Central memory CD8-positive, alpha-beta T cell (primary cell): Measurements from ENCODE around the gene DNAH11.

ENCODE experiments used
- ATAC-seq: fragments of 150-1000 bp; cut with Tn5 transposase; replicated peaks from 2 replicates; pipeline ENCODE4 v1.10.0; 2022; ENCODE audit warnings: mild to moderate bottlenecking, moderate FRiP score, moderate number of reproducible peaks; ENCODE audit not compliant: poor library complexity, severe bottlenecking; ENCODE audit errors: extremely low read depth
- DNase-seq, 2 donors: peaks; one replicate each; pipeline ENCODE4 v3.0.0; 2021; ENCODE audit warnings: low spot score in 2 of 2
- H3K27ac Mint-ChIP-seq: one replicate; pipeline ENCODE4 v1.8.0; 2022; ENCODE audit warnings: low read depth, mild to moderate bottlenecking, moderate library complexity, mixed read lengths
- H3K27me3 Mint-ChIP-seq: one replicate; pipeline ENCODE4 v1.8.0; 2022; ENCODE audit warnings: mixed read lengths
- H3K36me3 Mint-ChIP-seq: one replicate; pipeline ENCODE4 v1.8.0; 2022; ENCODE audit warnings: mild to moderate bottlenecking, moderate library complexity, mixed read lengths; ENCODE audit not compliant: insufficient read depth
- H3K4me1 Mint-ChIP-seq: one replicate; pipeline ENCODE4 v1.8.0; 2022; ENCODE audit warnings: mixed read lengths
- H3K4me3 Mint-ChIP-seq: one replicate; pipeline ENCODE4 v1.8.0; 2022; ENCODE audit warnings: mild to moderate bottlenecking, moderate library complexity, mixed read lengths
- H3K9me3 Mint-ChIP-seq: one replicate; pipeline ENCODE4 v1.8.0; 2022; ENCODE audit warnings: mixed read lengths

Gene DNAH11

GRCh38 chr7:21747806-21748205 is 205.0 kb downstream of the DNAH11 start:
- Mint-ChIP-seq H3K27ac (no peak overlapping the region), H3K4me3 (no peak overlapping the region), H3K9me3 (no peaks in the 10 kb centered on the region), H3K4me1 (no peaks in the 10 kb centered on the region), H3K27me3 (peaks cover 19% of the 10 kb centered on the region), H3K36me3 (peaks cover 1% of the 10 kb centered on the region)
- ATAC-seq (no peak), DNase-seq (no peak)

- Mint-ChIP-seq H3K36me3 (peaks cover 1% of the 10 kb centered on the region), H3K4me3 (no peak overlapping the region), H3K27me3 (peaks cover 12% of the 10 kb centered on the region), H3K9me3 (no peaks in the 10 kb centered on the region), H3K27ac (no peak overlapping the region), H3K4me1 (no peaks in the 10 kb centered on the region)
- DNase-seq, result no peak
- no peak for ATAC-seq
Observed at GRCh38 chr7:21749378-21749777, 206.5 kb downstream of the DNAH11 start.

- Mint-ChIP-seq H3K27ac (no peak overlapping the region), H3K4me3 (no peak overlapping the region), H3K27me3 (peaks cover 40% of the 10 kb centered on the region), H3K9me3 (no peaks in the 10 kb centered on the region), H3K36me3 (peaks cover 1% of the 10 kb centered on the region), H3K4me1 (no peaks in the 10 kb centered on the region)
- DNase-seq, result no peak
- no peak for ATAC-seq
Observed at GRCh38 chr7:21753071-21753470, 210.2 kb downstream of the DNAH11 start.

- no peak overlapping the region for H3K4me3 Mint-ChIP-seq
- ATAC-seq, result no peak
- DNase-seq, result no peak
- no peak overlapping the region for H3K27ac Mint-ChIP-seq
- H3K27me3 Mint-ChIP-seq, result peaks cover 56% of the 10 kb centered on the region
- no peaks in the 10 kb centered on the region for H3K9me3 Mint-ChIP-seq
- no peaks in the 10 kb centered on the region for H3K4me1 Mint-ChIP-seq
- H3K36me3 Mint-ChIP-seq, result no peaks in the 10 kb centered on the region
Observed at GRCh38 chr7:21754963-21755362, 212.1 kb downstream of the DNAH11 start.

GRCh38 chr7:21757537-21758282 is 214.9 kb downstream of the DNAH11 start:
- Mint-ChIP-seq H3K4me3 (no peak overlapping the region), H3K4me1 (no peaks in the 10 kb centered on the region), H3K27me3 (peaks cover 58% of the 10 kb centered on the region)

GRCh38 chr7:21758286-21758685 is 215.4 kb downstream of the DNAH11 start:
- Mint-ChIP-seq H3K4me1 (no peaks in the 10 kb centered on the region), H3K27ac (no peak overlapping the region), H3K4me3 (no peak overlapping the region), H3K9me3 (no peaks in the 10 kb centered on the region), H3K27me3 (peaks cover 61% of the 10 kb centered on the region), H3K36me3 (no peaks in the 10 kb centered on the region)
- DNase-seq (no peak), ATAC-seq (no peak)

More at GRCh38 chr7:21757537-21758282, 214.9 kb downstream of the DNAH11 start:
- H3K9me3 Mint-ChIP-seq, result no peaks in the 10 kb centered on the region
- H3K27ac Mint-ChIP-seq, result no peak overlapping the region
- DNase-seq (no peak), ATAC-seq (no peak)
- no peaks in the 10 kb centered on the region for H3K36me3 Mint-ChIP-seq

GRCh38 chr7:21762469-21762868 is 219.6 kb downstream of the DNAH11 start:
- Mint-ChIP-seq H3K36me3 (no peaks in the 10 kb centered on the region), H3K4me1 (no peaks in the 10 kb centered on the region), H3K27me3 (peaks cover 37% of the 10 kb centered on the region), H3K4me3 (no peak overlapping the region), H3K27ac (no peak overlapping the region), H3K9me3 (no peaks in the 10 kb centered on the region)
- no peak for ATAC-seq
- DNase-seq, result no peak

- ATAC-seq, result no peak
- H3K27ac Mint-ChIP-seq, result no peak overlapping the region
- no peaks in the 10 kb centered on the region for H3K36me3 Mint-ChIP-seq
Observed at GRCh38 chr7:21763818-21764217, 221.0 kb downstream of the DNAH11 start.

GRCh38 chr7:21766218-21766617 is 223.4 kb downstream of the DNAH11 start:
- DNase-seq (no peak), ATAC-seq (no peak)
- Mint-ChIP-seq H3K27me3 (peaks cover 32% of the 10 kb centered on the region), H3K4me3 (no peak overlapping the region), H3K9me3 (no peaks in the 10 kb centered on the region), H3K4me1 (no peaks in the 10 kb centered on the region), H3K36me3 (no peaks in the 10 kb centered on the region), H3K27ac (no peak overlapping the region)

More at GRCh38 chr7:21763818-21764217, 221.0 kb downstream of the DNAH11 start:
- Mint-ChIP-seq H3K27me3 (peaks cover 34% of the 10 kb centered on the region), H3K9me3 (no peaks in the 10 kb centered on the region), H3K4me1 (no peaks in the 10 kb centered on the region), H3K4me3 (no peak overlapping the region)
- DNase-seq, result no peak

GRCh38 chr7:21767300-21767900 is 224.6 kb downstream of the DNAH11 start:
- ATAC-seq, result no peak
- H3K36me3 Mint-ChIP-seq, result no peaks in the 10 kb centered on the region
- H3K4me3 Mint-ChIP-seq, result no peak overlapping the region
- DNase-seq, result no peak
- H3K9me3 Mint-ChIP-seq, result no peaks in the 10 kb centered on the region
- H3K4me1 Mint-ChIP-seq, result no peaks in the 10 kb centered on the region
- no peak overlapping the region for H3K27ac Mint-ChIP-seq
- H3K27me3 Mint-ChIP-seq, result peaks cover 36% of the 10 kb centered on the region

GRCh38 chr7:21768279-21768678 is 225.4 kb downstream of the DNAH11 start:
- no peak for DNase-seq
- H3K9me3 Mint-ChIP-seq, result no peaks in the 10 kb centered on the region
- no peak overlapping the region for H3K4me3 Mint-ChIP-seq
- H3K27ac Mint-ChIP-seq, result no peak overlapping the region
- H3K4me1 Mint-ChIP-seq, result no peaks in the 10 kb centered on the region
- peaks cover 40% of the 10 kb centered on the region for H3K27me3 Mint-ChIP-seq
- ATAC-seq, result no peak
- no peaks in the 10 kb centered on the region for H3K36me3 Mint-ChIP-seq

- H3K9me3 Mint-ChIP-seq, result no peaks in the 10 kb centered on the region
- peaks cover 63% of the 10 kb centered on the region for H3K27me3 Mint-ChIP-seq
- no peaks in the 10 kb centered on the region for H3K36me3 Mint-ChIP-seq
- ATAC-seq (no peak), DNase-seq (no peak)
- H3K27ac Mint-ChIP-seq, result no peak overlapping the region
- H3K4me3 Mint-ChIP-seq, result no peak overlapping the region
- H3K4me1 Mint-ChIP-seq, result no peaks in the 10 kb centered on the region
Observed at GRCh38 chr7:21771266-21771665, 228.4 kb downstream of the DNAH11 start.

GRCh38 chr7:21771906-21772610 is 229.2 kb downstream of the DNAH11 start:
- Mint-ChIP-seq H3K9me3 (no peaks in the 10 kb centered on the region), H3K27ac (no peak overlapping the region), H3K36me3 (no peaks in the 10 kb centered on the region), H3K4me3 (no peak overlapping the region), H3K27me3 (peaks cover 63% of the 10 kb centered on the region), H3K4me1 (no peaks in the 10 kb centered on the region)
- ATAC-seq, result no peak
- no peak for DNase-seq
